ENCODE measurements around the gene C5orf46.

The C5orf46 gene

GRCh38 chr5:147863454-147864158, 42.7 kb downstream of the C5orf46 start:
- no peak for DNase-seq
- H3K27ac ChIP-seq (ENCODE audit: insufficient read depth, low read length, poor library complexity, severe bottlenecking) = no peak overlapping the region
- H3K4me3 ChIP-seq (ENCODE audit: insufficient read depth, low read depth, low read length, poor library complexity, severe bottlenecking) = no peak overlapping the region

GRCh38 chr5:147860641-147861025, 45.7 kb downstream of the C5orf46 start:
- H3K4me3 ChIP-seq (ENCODE audit: insufficient read depth, low read depth, low read length, poor library complexity, severe bottlenecking) = no peak overlapping the region

More at GRCh38 chr5:147863454-147864158, 42.7 kb downstream of the C5orf46 start:
- Histone ChIP-seq H3K27me3 (replicated peaks; ENCODE audit: control insufficient read depth, insufficient read depth, low read length, poor library complexity, severe bottlenecking) (no peaks in the 10 kb centered on the region), H3K9me3 (ENCODE audit: control insufficient read depth, low read length) (no peaks in the 10 kb centered on the region), H3K36me3 (ENCODE audit: control insufficient read depth, insufficient read depth, low read length) (no peaks in the 10 kb centered on the region), H3K4me1 (ENCODE audit: control insufficient read depth, insufficient read depth, low read length, poor library complexity, severe bottlenecking) (no peaks in the 10 kb centered on the region)

GRCh38 chr5:147859962-147860640, 46.2 kb downstream of the C5orf46 start:
- H3K4me3 ChIP-seq (ENCODE audit: insufficient read depth, low read depth, low read length, poor library complexity, severe bottlenecking) = no peak overlapping the region
- H3K9me3 ChIP-seq (ENCODE audit: control insufficient read depth, low read length) = no peaks in the 10 kb centered on the region
- DNase-seq = no peak
- no peaks in the 10 kb centered on the region for H3K4me1 ChIP-seq (ENCODE audit: control insufficient read depth, insufficient read depth, low read length, poor library complexity, severe bottlenecking)
- no peaks in the 10 kb centered on the region for H3K36me3 ChIP-seq (ENCODE audit: control insufficient read depth, insufficient read depth, low read length)
- H3K27me3 ChIP-seq (replicated peaks; ENCODE audit: control insufficient read depth, insufficient read depth, low read length, poor library complexity, severe bottlenecking) = no peaks in the 10 kb centered on the region
- no peak overlapping the region for H3K27ac ChIP-seq (ENCODE audit: insufficient read depth, low read length, poor library complexity, severe bottlenecking)

More at GRCh38 chr5:147860641-147861025, 45.7 kb downstream of the C5orf46 start:
- no peaks in the 10 kb centered on the region for H3K27me3 ChIP-seq (replicated peaks; ENCODE audit: control insufficient read depth, insufficient read depth, low read length, poor library complexity, severe bottlenecking)
- no peaks in the 10 kb centered on the region for H3K4me1 ChIP-seq (ENCODE audit: control insufficient read depth, insufficient read depth, low read length, poor library complexity, severe bottlenecking)
- H3K27ac ChIP-seq (ENCODE audit: insufficient read depth, low read length, poor library complexity, severe bottlenecking) = no peak overlapping the region
- no peaks in the 10 kb centered on the region for H3K9me3 ChIP-seq (ENCODE audit: control insufficient read depth, low read length)
- H3K36me3 ChIP-seq (ENCODE audit: control insufficient read depth, insufficient read depth, low read length) = no peaks in the 10 kb centered on the region
- no peak for DNase-seq

- Histone ChIP-seq H3K27ac (ENCODE audit: insufficient read depth, low read length, poor library complexity, severe bottlenecking) (no peak overlapping the region), H3K36me3 (ENCODE audit: control insufficient read depth, insufficient read depth, low read length) (no peaks in the 10 kb centered on the region), H3K4me3 (ENCODE audit: insufficient read depth, low read depth, low read length, poor library complexity, severe bottlenecking) (no peak overlapping the region), H3K27me3 (replicated peaks; ENCODE audit: control insufficient read depth, insufficient read depth, low read length, poor library complexity, severe bottlenecking) (no peaks in the 10 kb centered on the region), H3K4me1 (ENCODE audit: control insufficient read depth, insufficient read depth, low read length, poor library complexity, severe bottlenecking) (no peaks in the 10 kb centered on the region), H3K9me3 (ENCODE audit: control insufficient read depth, low read length) (no peaks in the 10 kb centered on the region)
- no peak for DNase-seq
Observed at GRCh38 chr5:147858565-147858964, 47.8 kb downstream of the C5orf46 start.

GRCh38 chr5:147857302-147858129, 48.8 kb downstream of the C5orf46 start:
- peak in 1 of 3 donors; percentile 3 for DNase-seq

GRCh38 chr5:147856801-147857200, 49.5 kb downstream of the C5orf46 start:
- no peak for DNase-seq
- Histone ChIP-seq H3K27me3 (replicated peaks; ENCODE audit: control insufficient read depth, insufficient read depth, low read length, poor library complexity, severe bottlenecking) (no peaks in the 10 kb centered on the region), H3K4me1 (ENCODE audit: control insufficient read depth, insufficient read depth, low read length, poor library complexity, severe bottlenecking) (no peaks in the 10 kb centered on the region), H3K27ac (ENCODE audit: insufficient read depth, low read length, poor library complexity, severe bottlenecking) (no peak overlapping the region), H3K36me3 (ENCODE audit: control insufficient read depth, insufficient read depth, low read length) (no peaks in the 10 kb centered on the region), H3K9me3 (ENCODE audit: control insufficient read depth, low read length) (no peaks in the 10 kb centered on the region), H3K4me3 (ENCODE audit: insufficient read depth, low read depth, low read length, poor library complexity, severe bottlenecking) (no peak overlapping the region)

More at GRCh38 chr5:147857302-147858129, 48.8 kb downstream of the C5orf46 start:
- Histone ChIP-seq H3K4me3 (ENCODE audit: insufficient read depth, low read depth, low read length, poor library complexity, severe bottlenecking) (no peak overlapping the region), H3K36me3 (ENCODE audit: control insufficient read depth, insufficient read depth, low read length) (no peaks in the 10 kb centered on the region), H3K9me3 (ENCODE audit: control insufficient read depth, low read length) (no peaks in the 10 kb centered on the region), H3K4me1 (ENCODE audit: control insufficient read depth, insufficient read depth, low read length, poor library complexity, severe bottlenecking) (no peaks in the 10 kb centered on the region), H3K27me3 (replicated peaks; ENCODE audit: control insufficient read depth, insufficient read depth, low read length, poor library complexity, severe bottlenecking) (no peaks in the 10 kb centered on the region), H3K27ac (ENCODE audit: insufficient read depth, low read length, poor library complexity, severe bottlenecking) (no peak overlapping the region)

GRCh38 chr5:147855774-147856069, 50.6 kb downstream of the C5orf46 start:
- DNase-seq = no peak
- H3K36me3 ChIP-seq (ENCODE audit: control insufficient read depth, insufficient read depth, low read length) = no peaks in the 10 kb centered on the region
- H3K27ac ChIP-seq (ENCODE audit: insufficient read depth, low read length, poor library complexity, severe bottlenecking) = no peak overlapping the region
- H3K9me3 ChIP-seq (ENCODE audit: control insufficient read depth, low read length) = no peaks in the 10 kb centered on the region
- no peaks in the 10 kb centered on the region for H3K27me3 ChIP-seq (replicated peaks; ENCODE audit: control insufficient read depth, insufficient read depth, low read length, poor library complexity, severe bottlenecking)
- H3K4me3 ChIP-seq (ENCODE audit: insufficient read depth, low read depth, low read length, poor library complexity, severe bottlenecking) = no peak overlapping the region
- H3K4me1 ChIP-seq (ENCODE audit: control insufficient read depth, insufficient read depth, low read length, poor library complexity, severe bottlenecking) = no peaks in the 10 kb centered on the region

- no peak overlapping the region for H3K27ac ChIP-seq (ENCODE audit: insufficient read depth, low read length, poor library complexity, severe bottlenecking)
- no peak overlapping the region for H3K4me3 ChIP-seq (ENCODE audit: insufficient read depth, low read depth, low read length, poor library complexity, severe bottlenecking)
- DNase-seq = no peak
- no peaks in the 10 kb centered on the region for H3K36me3 ChIP-seq (ENCODE audit: control insufficient read depth, insufficient read depth, low read length)
- H3K27me3 ChIP-seq (replicated peaks; ENCODE audit: control insufficient read depth, insufficient read depth, low read length, poor library complexity, severe bottlenecking) = no peaks in the 10 kb centered on the region
- H3K4me1 ChIP-seq (ENCODE audit: control insufficient read depth, insufficient read depth, low read length, poor library complexity, severe bottlenecking) = no peaks in the 10 kb centered on the region
- H3K9me3 ChIP-seq (ENCODE audit: control insufficient read depth, low read length) = no peaks in the 10 kb centered on the region
Observed at GRCh38 chr5:147854894-147855773, 51.2 kb downstream of the C5orf46 start.

GRCh38 chr5:147854331-147854730, 52.0 kb downstream of the C5orf46 start:
- no peaks in the 10 kb centered on the region for H3K36me3 ChIP-seq (ENCODE audit: control insufficient read depth, insufficient read depth, low read length)
- no peaks in the 10 kb centered on the region for H3K4me1 ChIP-seq (ENCODE audit: control insufficient read depth, insufficient read depth, low read length, poor library complexity, severe bottlenecking)
- DNase-seq = no peak
- no peak overlapping the region for H3K27ac ChIP-seq (ENCODE audit: insufficient read depth, low read length, poor library complexity, severe bottlenecking)
- no peak overlapping the region for H3K4me3 ChIP-seq (ENCODE audit: insufficient read depth, low read depth, low read length, poor library complexity, severe bottlenecking)
- H3K9me3 ChIP-seq (ENCODE audit: control insufficient read depth, low read length) = no peaks in the 10 kb centered on the region
- no peaks in the 10 kb centered on the region for H3K27me3 ChIP-seq (replicated peaks; ENCODE audit: control insufficient read depth, insufficient read depth, low read length, poor library complexity, severe bottlenecking)

All from effector memory CD4-positive, alpha-beta T cell (primary cell).